IPS DF 6.9 (cell line): ENCODE results near the gene YY1AP1.
"Not testable (repeated sequence)": the region's sequence is repeated elsewhere in the genome, so short reads cannot be mapped to it uniquely, and the experiment has no call there.

Source experiments
- DNase-seq: peaks from one replicate; pipeline ENCODE4 v3.0.0-alpha.2; 2013; ENCODE audit warnings: low read depth, low spot score
- H3K27ac ChIP-seq: one replicate; pipeline ENCODE4 v1.5.1; 2013; ENCODE audit warnings: low read length, control low read depth
- H3K27me3 ChIP-seq: 2 replicates; pipeline ENCODE4 v1.6.1; 2013; ENCODE audit warnings: mild to moderate bottlenecking, low read length; ENCODE audit not compliant: control insufficient read depth, insufficient read depth
- H3K36me3 ChIP-seq: 2 replicates; pipeline ENCODE4 v1.6.1; 2013; ENCODE audit warnings: low read length; ENCODE audit not compliant: control insufficient read depth, insufficient read depth
- H3K4me1 ChIP-seq: 2 replicates; pipeline ENCODE4 v1.6.1; 2013; ENCODE audit warnings: low read length; ENCODE audit not compliant: control insufficient read depth, insufficient read depth
- H3K4me3 ChIP-seq: 2 replicates; pipeline ENCODE4 v1.5.1; 2013; ENCODE audit warnings: mild to moderate bottlenecking, low read length
- H3K9me3 ChIP-seq: 2 replicates; pipeline ENCODE4 v1.6.1; 2013; ENCODE audit warnings: low read length, inconsistent platforms; ENCODE audit not compliant: control insufficient read depth, insufficient read depth
- WGBS: extraction: QIAGEN DNeasy Blood & Tissue Kit; methylation state at CpG from one replicate; pipeline ENCODE4 v1.1.7; 2013; ENCODE audit warnings: mixed read lengths, missing lambda C conversion rate; ENCODE audit not compliant: insufficient read length, insufficient coverage; 5-methylcytosine and 5-hydroxymethylcytosine counted together

YY1AP1 gene

DNA sequence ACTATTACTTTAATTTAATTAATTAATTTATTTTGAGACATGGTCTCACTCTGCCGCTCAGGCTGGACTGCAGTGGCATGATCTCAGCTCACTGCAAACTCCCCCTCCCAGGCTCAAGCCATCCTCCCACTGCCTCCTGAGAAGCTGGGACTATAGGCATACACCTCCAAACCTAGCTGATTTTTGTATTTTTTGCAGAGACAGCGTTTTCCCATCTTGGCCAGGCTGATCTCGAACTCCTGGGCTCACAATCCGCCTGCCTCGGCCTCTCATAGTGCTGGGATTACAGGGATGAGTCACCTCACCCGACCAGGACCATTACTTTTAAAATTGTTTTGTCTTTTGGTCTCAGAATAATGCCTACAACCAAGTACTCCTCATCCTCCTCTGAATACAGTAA is 15.6 kb downstream of the YY1AP1 start:
- Histone ChIP-seq H3K4me1 (no peaks in the 10 kb centered on the region), H3K9me3 (no peaks in the 10 kb centered on the region), H3K27ac (no peak overlapping the region), H3K36me3 (peaks cover 27% of the 10 kb centered on the region; the same call in 1 of the 2 replicates), H3K4me3 (no peak overlapping the region), H3K27me3 (no peaks in the 10 kb centered on the region)
- no peak for DNase-seq
- no CpG with 5 or more reads among the region's 6 CpGs for WGBS

DNA sequence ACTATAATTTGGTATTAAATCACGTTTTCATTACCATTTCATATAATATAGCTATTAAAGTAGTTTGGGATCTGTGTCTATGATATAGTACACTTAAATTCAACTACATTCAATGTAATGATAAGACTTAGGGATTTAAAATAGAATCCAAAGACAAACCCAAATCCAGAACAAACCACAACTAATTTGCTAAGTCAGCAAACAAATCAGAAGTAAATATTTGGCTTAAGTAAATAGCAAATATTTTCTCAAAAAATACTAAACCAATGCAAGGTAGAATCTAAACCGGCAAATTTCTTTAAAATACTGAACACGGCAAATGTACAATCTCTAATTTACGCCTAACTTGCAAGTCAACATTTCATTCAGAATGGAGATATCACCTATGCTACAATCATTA is 16.8 kb downstream of the YY1AP1 start:
- no peak overlapping the region for H3K4me3 ChIP-seq
- no peak overlapping the region for H3K27ac ChIP-seq
- H3K9me3 ChIP-seq, result no peaks in the 10 kb centered on the region; the same call in 1 of the 2 replicates
- no peaks in the 10 kb centered on the region for H3K4me1 ChIP-seq
- DNase-seq, result no peak
- H3K36me3 ChIP-seq, result peaks cover 33% of the 10 kb centered on the region; the same call in 1 of the 2 replicates
- no CpG with 5 or more reads among the region's 4 CpGs for WGBS
- no peaks in the 10 kb centered on the region for H3K27me3 ChIP-seq

GRCh38 chr1:155669233-155670162 is 19.1 kb downstream of the YY1AP1 start:
- H3K4me3 ChIP-seq, result no peak overlapping the region
- no peaks in the 10 kb centered on the region; the same call in 1 of the 2 replicates for H3K9me3 ChIP-seq
- peaks cover 28% of the 10 kb centered on the region; the same call in 1 of the 2 replicates for H3K36me3 ChIP-seq
- H3K27ac ChIP-seq, result no peak overlapping the region
- no peaks in the 10 kb centered on the region for H3K27me3 ChIP-seq
- H3K4me1 ChIP-seq, result no peaks in the 10 kb centered on the region
- no CpG with 5 or more reads among the region's 5 CpGs for WGBS
- no peak for DNase-seq

DNA sequence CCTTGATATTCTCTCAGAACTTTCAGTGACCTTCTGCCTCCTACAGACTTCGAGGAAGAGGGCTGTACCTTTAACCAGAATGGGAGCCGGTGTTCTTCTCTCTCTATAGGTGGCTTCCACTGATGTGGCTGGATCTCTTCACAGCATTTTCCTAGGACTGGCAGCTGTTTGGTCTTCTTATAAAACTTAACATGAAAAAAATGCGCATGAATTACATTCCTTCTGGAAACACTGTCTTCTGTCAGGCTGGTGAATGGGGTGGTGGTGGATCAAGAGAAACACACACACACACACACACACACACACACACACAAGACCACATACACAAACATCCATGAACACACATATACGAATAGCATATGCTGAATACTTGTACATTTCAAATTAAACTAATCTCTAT is 27.3 kb downstream of the YY1AP1 start:
- not testable (repeated sequence) for H3K36me3 ChIP-seq

GRCh38 chr1:155657463-155657862 is 31.1 kb downstream of the YY1AP1 start:
- Histone ChIP-seq H3K4me1 (no peaks in the 10 kb centered on the region), H3K27me3 (no peaks in the 10 kb centered on the region), H3K4me3 (no peak overlapping the region), H3K36me3 (peaks cover 7% of the 10 kb centered on the region; the same call in 1 of the 2 replicates), H3K9me3 (no peaks in the 10 kb centered on the region), H3K27ac (no peak overlapping the region)
- WGBS, result no CpG with 5 or more reads among the region's 2 CpGs
- no peak for DNase-seq

More for the DNA sequence above, 27.3 kb downstream of the YY1AP1 start:
- not testable (repeated sequence) for DNase-seq, H3K4me1 ChIP-seq, H3K27me3 ChIP-seq, H3K9me3 ChIP-seq, H3K4me3 ChIP-seq, H3K27ac ChIP-seq
- WGBS, result no CpG with 5 or more reads among the region's 4 CpGs

- Histone ChIP-seq H3K4me1 (no peaks in the 10 kb centered on the region), H3K27ac (no peak overlapping the region), H3K4me3 (no peak overlapping the region), H3K27me3 (no peaks in the 10 kb centered on the region), H3K9me3 (no peaks in the 10 kb centered on the region), H3K36me3 (no peaks in the 10 kb centered on the region)
- DNase-seq, result no peak
- WGBS, result no CpG with 5 or more reads among the region's 3 CpGs
These were observed 35.6 kb downstream of the YY1AP1 start for GRCh38 chr1:155652951-155653350.

GRCh38 chr1:155651861-155652661 is 36.5 kb downstream of the YY1AP1 start:
- Histone ChIP-seq H3K36me3 (no peaks in the 10 kb centered on the region), H3K4me1 (no peaks in the 10 kb centered on the region), H3K4me3 (no peak overlapping the region), H3K27me3 (no peaks in the 10 kb centered on the region), H3K9me3 (no peaks in the 10 kb centered on the region), H3K27ac (no peak overlapping the region)
- no CpG with 5 or more reads among the region's 3 CpGs for WGBS
- no peak for DNase-seq

DNA sequence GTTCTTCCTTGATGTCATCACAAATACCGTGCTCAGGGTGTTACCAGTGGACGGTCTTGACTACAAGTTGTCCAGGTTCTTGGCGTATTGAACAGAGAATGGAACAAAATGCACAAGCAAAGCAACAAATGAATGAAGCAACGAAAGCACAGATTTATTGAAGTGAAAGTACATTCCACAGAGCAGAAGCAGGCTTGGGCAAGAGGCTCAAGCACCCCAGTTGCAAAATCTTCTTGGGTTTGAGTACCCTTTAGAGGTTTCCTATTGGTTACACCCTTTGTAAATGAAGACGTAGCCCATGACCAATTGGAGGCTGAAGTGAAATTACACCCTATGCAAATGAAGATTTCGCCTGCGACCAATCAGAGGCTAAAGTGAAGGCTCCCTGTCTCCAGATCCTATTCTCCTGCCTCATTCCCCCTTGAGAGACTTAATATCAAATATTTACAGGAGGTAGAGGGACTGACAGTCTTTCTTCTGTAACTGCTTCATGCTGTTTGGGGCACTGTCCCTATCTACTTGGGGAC is 38.3 kb downstream of the YY1AP1 start:
- Histone ChIP-seq H3K27ac (no peak overlapping the region), H3K4me3 (no peak overlapping the region), H3K27me3 (no peaks in the 10 kb centered on the region), H3K4me1 (no peaks in the 10 kb centered on the region), H3K36me3 (no peaks in the 10 kb centered on the region), H3K9me3 (no peaks in the 10 kb centered on the region)
- DNase-seq, result no peak
- WGBS, result no CpG with 5 or more reads among the region's 7 CpGs

GRCh38 chr1:155649676-155650075 is 38.9 kb downstream of the YY1AP1 start:
- H3K4me1 ChIP-seq, result no peaks in the 10 kb centered on the region
- no peaks in the 10 kb centered on the region for H3K27me3 ChIP-seq
- no peaks in the 10 kb centered on the region for H3K9me3 ChIP-seq
- H3K4me3 ChIP-seq, result no peak overlapping the region
- H3K27ac ChIP-seq, result no peak overlapping the region
- DNase-seq, result no peak
- H3K36me3 ChIP-seq, result no peaks in the 10 kb centered on the region
